ENCODE data around the gene SLC25A51.

SLC25A51 gene

DNA sequence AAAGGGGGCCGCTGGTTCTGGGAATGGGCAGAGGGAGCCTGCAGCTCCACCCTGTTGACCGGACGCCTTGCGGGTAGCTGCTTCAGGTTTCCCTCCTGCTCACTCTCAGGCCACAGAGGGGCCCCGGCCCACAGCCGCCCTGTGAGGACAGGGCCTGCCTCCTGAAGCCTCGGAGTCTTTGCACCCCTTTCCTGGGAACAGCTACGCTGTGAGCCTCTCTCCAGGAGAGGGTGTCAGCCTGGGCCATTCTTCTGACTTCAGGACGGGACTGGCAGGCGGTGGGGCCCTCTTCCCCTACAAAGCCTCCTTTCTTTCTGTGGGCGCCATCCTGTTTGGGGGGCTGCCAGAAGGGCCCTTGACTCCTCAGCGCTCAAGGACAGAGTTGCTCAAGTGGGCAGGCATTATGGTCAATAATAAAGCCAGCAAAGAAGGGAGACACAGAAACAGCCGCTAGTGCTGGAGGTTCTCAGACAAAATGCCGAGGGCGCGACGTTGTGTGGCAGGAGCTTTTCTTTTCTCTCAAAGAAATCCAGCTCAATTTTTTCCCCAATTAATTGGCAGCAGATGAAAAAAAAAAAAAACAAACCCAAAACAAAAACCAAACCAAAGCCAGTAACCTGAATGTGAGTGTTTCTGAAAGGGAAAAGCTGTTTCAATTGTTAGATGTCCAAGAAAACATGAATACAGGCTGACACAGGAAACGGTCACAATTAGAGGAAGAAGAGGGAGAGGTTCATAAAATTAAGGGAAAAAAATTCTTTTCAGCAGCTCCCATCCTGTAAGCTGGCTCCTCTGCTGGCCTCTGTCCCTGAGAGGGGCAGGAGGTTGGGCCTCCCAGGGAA lies 12.8 kb upstream of the SLC25A51 start:
- TF ChIP-seq ZFP3 (CRISPR knock-in tag; IDR thresholded peaks at IDR 0.05) (no peak), ESRRG (CRISPR knock-in tag; IDR thresholded peaks at IDR 0.05) (no peak), RARB (CRISPR knock-in tag; IDR thresholded peaks at IDR 0.05) (no peak), PATZ1 (CRISPR knock-in tag; IDR thresholded peaks at IDR 0.05; ENCODE audit: borderline replicate concordance) (no peak), ZNF565 (CRISPR knock-in tag; conservative IDR thresholded peaks at IDR 0.05; ENCODE audit: low read depth) (no peak)
- no peak for ATAC-seq

DNA sequence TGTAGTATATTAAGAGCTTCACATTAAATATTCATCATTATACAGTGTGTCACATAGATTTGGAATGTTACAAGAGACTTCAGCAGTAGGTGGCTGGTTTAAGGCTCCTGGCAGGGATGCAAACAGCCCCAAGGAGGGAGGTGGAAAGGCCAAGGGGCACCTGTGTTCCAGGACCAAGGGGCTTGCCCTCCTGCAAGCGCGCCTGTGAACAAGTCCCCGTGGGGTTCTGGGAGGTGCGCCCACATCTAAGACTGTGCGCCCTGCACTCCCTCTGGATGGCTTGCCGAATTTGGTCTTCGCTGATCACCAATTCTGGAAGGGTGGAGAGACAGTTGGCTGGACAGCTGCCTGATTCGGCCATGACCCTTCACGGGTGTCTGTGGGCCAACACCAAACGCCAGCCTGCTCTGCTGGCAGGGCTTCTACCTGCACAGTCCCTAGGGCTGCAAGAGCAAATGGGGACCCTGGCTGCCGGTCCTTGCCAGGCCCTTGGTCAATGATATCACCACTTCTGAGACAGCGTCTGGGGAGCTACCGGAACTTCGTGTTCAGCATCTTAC lies 12.1 kb upstream of the SLC25A51 start:
- ATAC-seq = no peak

More for the DNA sequence above, 12.1 kb upstream of the SLC25A51 start:
- no peak for TF ChIP-seq SNAI2 (CRISPR knock-in tag; IDR thresholded peaks at IDR 0.05)
- TF ChIP-seq OSR1 (CRISPR knock-in tag; IDR thresholded peaks at IDR 0.05) = no peak
- TF ChIP-seq PATZ1 (CRISPR knock-in tag; IDR thresholded peaks at IDR 0.05; ENCODE audit: borderline replicate concordance) = no peak
- no peak for TF ChIP-seq ZFP3 (CRISPR knock-in tag; IDR thresholded peaks at IDR 0.05)
- TF ChIP-seq CREB5 (CRISPR knock-in tag; IDR thresholded peaks at IDR 0.05; ENCODE audit: low read depth) = no peak
- TF ChIP-seq ZNF8 (CRISPR knock-in tag; IDR thresholded peaks at IDR 0.05) = no peak
- TF ChIP-seq CSDC2 (CRISPR knock-in tag; IDR thresholded peaks at IDR 0.05) = no peak
- no peak for TF ChIP-seq BACH2 (CRISPR knock-in tag; IDR thresholded peaks at IDR 0.05; ENCODE audit: borderline replicate concordance)
- no peak for TF ChIP-seq ARNTL (CRISPR knock-in tag; IDR thresholded peaks at IDR 0.05; ENCODE audit: borderline replicate concordance, low read depth)
- TF ChIP-seq, protein P1, sequence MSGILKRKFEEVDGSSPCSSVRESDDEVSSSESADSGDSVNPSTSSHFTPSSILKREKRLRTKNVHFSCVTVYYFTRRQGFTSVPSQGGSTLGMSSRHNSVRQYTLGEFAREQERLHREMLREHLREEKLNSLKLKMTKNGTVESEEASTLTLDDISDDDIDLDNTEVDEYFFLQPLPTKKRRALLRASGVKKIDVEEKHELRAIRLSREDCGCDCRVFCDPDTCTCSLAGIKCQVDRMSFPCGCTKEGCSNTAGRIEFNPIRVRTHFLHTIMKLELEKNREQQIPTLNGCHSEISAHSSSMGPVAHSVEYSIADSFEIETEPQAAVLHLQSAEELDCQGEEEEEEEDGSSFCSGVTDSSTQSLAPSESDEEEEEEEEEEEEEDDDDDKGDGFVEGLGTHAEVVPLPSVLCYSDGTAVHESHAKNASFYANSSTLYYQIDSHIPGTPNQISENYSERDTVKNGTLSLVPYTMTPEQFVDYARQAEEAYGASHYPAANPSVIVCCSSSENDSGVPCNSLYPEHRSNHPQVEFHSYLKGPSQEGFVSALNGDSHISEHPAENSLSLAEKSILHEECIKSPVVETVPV (CRISPR knock-in tag; IDR thresholded peaks at IDR 0.05) = no peak
- no peak for TF ChIP-seq TCF4 (CRISPR knock-in tag; IDR thresholded peaks at IDR 0.05; ENCODE audit: borderline replicate concordance)
- TF ChIP-seq TOX (CRISPR knock-in tag; IDR thresholded peaks at IDR 0.05; ENCODE audit: borderline replicate concordance) = no peak
- no peak for TF ChIP-seq PPARA (CRISPR knock-in tag; IDR thresholded peaks at IDR 0.05; ENCODE audit: borderline replicate concordance)
- no peak for TF ChIP-seq ZC3H10 (CRISPR knock-in tag; IDR thresholded peaks at IDR 0.05)
- no peak for TF ChIP-seq TSHZ2 (CRISPR knock-in tag; IDR thresholded peaks at IDR 0.05)
- TF ChIP-seq ZNF70 (CRISPR knock-in tag; IDR thresholded peaks at IDR 0.05) = no peak

Data from SK-N-SH treated with all-trans-retinoic acid at 6 μM for 48 hours (cell line).